IMR-90 (cell line): ENCODE results near the gene KNG1. TPM values are rescaled to one million over a fixed set of nuclear protein-coding genes. Genes with fewer than 3 reads are reported as not detected.

ENCODE experiments used
- ATAC-seq: fragments of 200-7000 bp; cut with Tn5 transposase; 2 replicates; pipeline ENCODE4 v1.9.1; 2020; ENCODE audit warnings: low read depth, mild to moderate bottlenecking, moderate library complexity
- BruUV-seq: library from RNA; stranded (reverse); fragments of 400-500 nt; replicated peaks from 2 replicates; lab custom pipeline; 2021; lab: Mats Ljungman, UMichigan
- CTCF ChIA-PET: fragments of 300-600 bp; formaldehyde crosslinking; extraction: SDS; loops from one replicate; lab custom pipeline; 2021; ENCODE audit warnings: antibody characterized with exemption; lab: Yijun Ruan, JAX
- POLR2A ChIA-PET: fragments of 300-600 bp; sonication (Branson Sonifier 250); formaldehyde crosslinking; loops from one replicate; lab custom pipeline; 2022; ENCODE audit warnings: antibody characterized with exemption; ENCODE audit not compliant: unreplicated experiment; lab: Charles Lee
- DNase-seq: peaks from one replicate; pipeline ENCODE4 v3.0.0; 2013
- H2AFZ ChIP-seq: replicated peaks from 2 replicates; pipeline ENCODE3; 2013; ENCODE audit warnings: low read length, mild to moderate bottlenecking; ENCODE audit not compliant: poor library complexity
- H2AK5ac ChIP-seq: 2 replicates; pipeline ENCODE4 v1.6.1; 2013; ENCODE audit warnings: low read depth, low read length, inconsistent platforms
- H2AK9ac ChIP-seq: replicated peaks from 2 replicates; pipeline ENCODE3; 2013; ENCODE audit warnings: mild to moderate bottlenecking, low read depth, low read length, moderate library complexity; ENCODE audit not compliant: poor library complexity
- H2BK120ac ChIP-seq: 2 replicates; pipeline ENCODE4 v1.6.1; 2013; ENCODE audit warnings: low read depth, low read length, inconsistent platforms
- H2BK15ac ChIP-seq: 3 replicates; pipeline ENCODE4 v1.6.1; 2013; ENCODE audit warnings: low read depth, low read length, inconsistent platforms
- H2BK20ac ChIP-seq: 2 replicates; pipeline ENCODE4 v1.6.1; 2013; ENCODE audit warnings: low read depth, mild to moderate bottlenecking, inconsistent platforms, low read length, moderate library complexity
- H2BK5ac ChIP-seq: 2 replicates; pipeline ENCODE4 v1.6.1; 2013; ENCODE audit warnings: mild to moderate bottlenecking, low read depth, low read length, inconsistent platforms; ENCODE audit not compliant: poor library complexity, severe bottlenecking
- H3K14ac ChIP-seq: replicated peaks from 2 replicates; pipeline ENCODE4 v1.6.1; 2013; ENCODE audit warnings: low read depth, low read length, inconsistent platforms
- H3K18ac ChIP-seq: 2 replicates; pipeline ENCODE4 v1.6.1; 2013; ENCODE audit warnings: low read depth, low read length, control low read depth
- H3K23ac ChIP-seq: 2 replicates; pipeline ENCODE4 v1.6.1; 2013; ENCODE audit warnings: low read depth, low read length, inconsistent platforms
- H3K27ac ChIP-seq: 2 replicates; pipeline ENCODE4 v1.5.1; 2013; ENCODE audit warnings: mild to moderate bottlenecking, control low read depth, low read length; ENCODE audit not compliant: insufficient read depth
- H3K27me3 ChIP-seq: 2 replicates; pipeline ENCODE4 v1.6.1; 2013; ENCODE audit warnings: low read length; ENCODE audit not compliant: control insufficient read depth, insufficient read depth
- H3K36me3 ChIP-seq: 2 replicates; pipeline ENCODE4 v1.6.1; 2013; ENCODE audit warnings: low read length, mixed read lengths; ENCODE audit not compliant: control insufficient read depth, insufficient read depth
- H3K4ac ChIP-seq: 2 replicates; pipeline ENCODE4 v1.6.1; 2013; ENCODE audit warnings: low read depth, low read length, inconsistent platforms
- H3K4me1 ChIP-seq: 2 replicates; pipeline ENCODE4 v1.6.1; 2013; ENCODE audit warnings: low read length, mixed read lengths; ENCODE audit not compliant: control insufficient read depth, insufficient read depth
- H3K4me2 ChIP-seq: 2 replicates; pipeline ENCODE4 v1.6.1; 2013; ENCODE audit warnings: low read depth, mild to moderate bottlenecking, control low read depth, low read length, moderate library complexity
- H3K4me3 ChIP-seq: 2 replicates; pipeline ENCODE4 v1.5.1; 2013; ENCODE audit warnings: low read depth, mild to moderate bottlenecking, control low read depth, low read length, moderate library complexity; ENCODE audit not compliant: insufficient read depth
- H3K56ac ChIP-seq: 2 replicates; pipeline ENCODE4 v1.6.1; 2013; ENCODE audit warnings: low read length, inconsistent platforms; ENCODE audit not compliant: insufficient read depth; ENCODE audit errors: extremely low read depth
- H3K79me1 ChIP-seq, 2 experiments: 2 replicates each; pipeline ENCODE4 v1.6.1; 2013; ENCODE audit warnings: low read length in 2 of 2, inconsistent platforms in 1 of 2, low read depth in 1 of 2
- H3K9ac ChIP-seq: 2 replicates; pipeline ENCODE4 v1.6.1; 2013; ENCODE audit warnings: low read depth, low read length, control low read depth
- H3K9me1 ChIP-seq: 2 replicates; pipeline ENCODE4 v1.6.1; 2013; ENCODE audit warnings: low read length, inconsistent platforms; ENCODE audit not compliant: insufficient read depth
- H3K9me3 ChIP-seq: 2 replicates; pipeline ENCODE4 v1.6.1; 2013; ENCODE audit warnings: low read length; ENCODE audit not compliant: control insufficient read depth, insufficient read depth
- H4K20me1 ChIP-seq: 2 replicates; pipeline ENCODE4 v1.6.1; 2013; ENCODE audit warnings: low read length, inconsistent platforms; ENCODE audit not compliant: insufficient read depth
- H4K5ac ChIP-seq: 2 replicates; pipeline ENCODE4 v1.6.1; 2013; ENCODE audit warnings: mild to moderate bottlenecking, low read depth, low read length, control low read depth
- H4K8ac ChIP-seq, 2 experiments: 2 replicates each; pipeline ENCODE4 v1.6.1; 2013; ENCODE audit warnings: low read depth in 2 of 2, low read length in 2 of 2, control low read depth in 1 of 2, inconsistent platforms in 1 of 2
- H4K91ac ChIP-seq: 2 replicates; pipeline ENCODE4 v1.6.1; 2013; ENCODE audit warnings: low read depth, low read length, inconsistent platforms; ENCODE audit not compliant: insufficient read depth
- BHLHE40 ChIP-seq: fragments of 150-350 bp; IDR thresholded peaks from 2 replicates; pipeline ENCODE4 v1.6.1; 2016; ENCODE audit warnings: mild to moderate bottlenecking, low read depth, low read length
- CEBPB ChIP-seq: IDR thresholded peaks from 2 replicates; pipeline ENCODE4 v1.6.1; 2012; ENCODE audit warnings: low read depth, low read length, improper control_type of control experiment
- CHD1 ChIP-seq: IDR thresholded peaks from 2 replicates; pipeline ENCODE4 v1.6.1; 2012; ENCODE audit warnings: low read depth, low read length, improper control_type of control experiment
- FOS ChIP-seq: fragments of 150-350 bp; IDR thresholded peaks from 2 replicates; pipeline ENCODE4 v1.6.1; 2016; ENCODE audit warnings: low read depth, low read length
- MAFK ChIP-seq: IDR thresholded peaks from 2 replicates; pipeline ENCODE4 v1.6.1; 2012; ENCODE audit warnings: low read depth, low read length, improper control_type of control experiment
- MAZ ChIP-seq: IDR thresholded peaks from 2 replicates; pipeline ENCODE4 v1.6.1; 2012; ENCODE audit warnings: low read depth, mild to moderate bottlenecking, low read length, improper control_type of control experiment, moderate library complexity, borderline replicate concordance
- MXI1 ChIP-seq: IDR thresholded peaks from 2 replicates; pipeline ENCODE4 v1.6.1; 2012; ENCODE audit warnings: low read depth, mild to moderate bottlenecking, low read length, moderate library complexity, borderline replicate concordance
- NFE2L2 ChIP-seq: fragments of 150-350 bp; IDR thresholded peaks from 2 replicates; pipeline ENCODE4 v1.6.1; 2016; ENCODE audit warnings: low read depth, mild to moderate bottlenecking, low read length
- POLR2A ChIP-seq: IDR thresholded peaks from 2 replicates; pipeline ENCODE4 v1.6.1; 2012; ENCODE audit warnings: mild to moderate bottlenecking, low read depth, low read length
- RAD21 ChIP-seq: IDR thresholded peaks from 2 replicates; pipeline ENCODE4 v1.6.1; 2012; ENCODE audit warnings: low read length, improper control_type of control experiment
- RCOR1 ChIP-seq: IDR thresholded peaks from 2 replicates; pipeline ENCODE4 v1.6.1; 2012; ENCODE audit warnings: mild to moderate bottlenecking, low read length, improper control_type of control experiment; ENCODE audit not compliant: insufficient replicate concordance
- RFX5 ChIP-seq: IDR thresholded peaks from 2 replicates; pipeline ENCODE4 v1.8.0; 2012; ENCODE audit warnings: low read depth, mild to moderate bottlenecking, low read length, moderate library complexity
- SMC3 ChIP-seq: fragments of 150-350 bp; IDR thresholded peaks from 2 replicates; pipeline ENCODE4 v1.6.1; 2016; ENCODE audit warnings: low read depth, mild to moderate bottlenecking, antibody characterized with exemption, low read length, moderate library complexity
- WGBS, 2 experiments: methylation state at CpG; one replicate each; pipeline versions ENCODE4 v1.1.5 to v1.1.7; 2013; ENCODE audit warnings: missing lambda C conversion rate in 2 of 2; ENCODE audit not compliant: insufficient read length in 1 of 2; ENCODE audit errors: extremely low coverage in 2 of 2; 5-methylcytosine and 5-hydroxymethylcytosine counted together
- dilution Hi-C: fragments of 300-500 bp; cut with HindIII; formaldehyde crosslinking; loops from one replicate; pipeline ENCODE4 v1.14.3; 2018; ENCODE audit warnings: low sequenced_read_pairs; ENCODE audit not compliant: unreplicated experiment
- in situ Hi-C: fragments of 300-500 bp; cut with MboI; formaldehyde crosslinking; loops from 3 replicates; pipeline ENCODE4 v1.14.3; 2019; ENCODE audit warnings: low sequenced_read_pairs, inconsistent platforms, mixed read lengths
- intact Hi-C: fragments of 100-400 bp; cut with micrococcal nuclease; formaldehyde crosslinking; loops from 2 replicates; pipeline ENCODE4 v1.10.0; 2022
- polyA plus RNA-seq, 3 experiments: library from polyadenylated mRNA; depleted of rRNA; stranded (reverse); fragments of >200 nt; gene quantifications; 2 replicates each; pipeline ENCODE4 v1.2.3, GENCODE V29; 2012; ENCODE audit warnings: low replicate concordance in 1 of 3
- total RNA-seq: library from RNA; depleted of rRNA; stranded (reverse); fragments of >200 nt; gene quantifications from 2 replicates; pipeline ENCODE4 v1.2.3, GENCODE V29; 2012
- TF ChIP-seq, protein P1 (sequence below): conservative IDR thresholded peaks from 2 replicates; pipeline ENCODE4 v1.5.1; 2012; ENCODE audit warnings: mild to moderate bottlenecking, low read depth, low read length, improper control_type of control experiment
- TF ChIP-seq, protein P2 (sequence below): fragments of 150-350 bp; IDR thresholded peaks from 2 replicates; pipeline ENCODE4 v1.6.1; 2016; ENCODE audit warnings: low read depth, mild to moderate bottlenecking, low read length, moderate library complexity, borderline replicate concordance
- TF ChIP-seq, protein P3 (sequence below): fragments of 150-350 bp; IDR thresholded peaks from 2 replicates; pipeline ENCODE4 v1.6.1; 2017; ENCODE audit warnings: mild to moderate bottlenecking, antibody characterized with exemption, low read length, low read depth

Gene KNG1
- total and polyA plus RNA-seq, 2 of the 4 experiments (the other 2 are of a cell fraction), result not detected

DNA sequence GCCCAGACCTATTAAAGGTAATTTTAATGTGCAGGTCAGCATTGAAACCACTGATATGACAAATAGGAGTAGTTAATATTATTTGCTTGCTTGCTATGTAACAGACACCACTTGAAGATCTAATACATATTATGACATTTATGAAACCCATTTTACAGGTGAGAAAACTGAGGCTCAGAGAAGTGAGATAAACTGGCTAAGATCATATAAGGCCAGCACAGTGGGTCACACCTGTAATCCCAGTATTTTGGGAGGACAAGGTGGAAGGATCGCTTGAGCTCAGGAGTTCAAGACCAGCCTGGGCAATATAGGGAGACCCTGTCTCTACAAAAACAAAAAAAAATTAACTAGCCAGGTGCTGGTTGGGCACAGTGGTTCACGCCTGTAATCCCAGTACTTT is 33.2 kb downstream of the KNG1 start:
- no peak overlapping the region for H3K4me3 ChIP-seq
- dilution Hi-C loops (no loop called here), intact Hi-C loops (no loop called here), in situ Hi-C loops (no loop called here)
- H3K27ac ChIP-seq, result no peak overlapping the region
- no peak overlapping the region for H3K9ac ChIP-seq
- H4K91ac ChIP-seq, result no peak overlapping the region
- H3K27me3 ChIP-seq, result no peaks in the 10 kb centered on the region
- no peaks in the 10 kb centered on the region for H3K4me1 ChIP-seq
- no peaks in the 10 kb centered on the region for H3K36me3 ChIP-seq
- no peaks in the 10 kb centered on the region for H3K9me1 ChIP-seq
- no peak overlapping the region for H3K23ac ChIP-seq
- no peaks in the 10 kb centered on the region for H4K20me1 ChIP-seq
- no peak overlapping the region for H3K56ac ChIP-seq
- H3K79me1 ChIP-seq, result no peaks in the 10 kb centered on the region
- ChIA-PET POLR2A (no interaction called here), CTCF (no interaction called here)
- TF ChIP-seq RCOR1 (no peak), NFE2L2 (no peak), CEBPB (no peak), MAFK (no peak), RFX5 (no peak), RAD21 (no peak), POLR2A (no peak), SMC3 (no peak), FOS (no peak), MXI1 (no peak), BHLHE40 (no peak), MAZ (no peak), CHD1 (no peak)
- TF ChIP-seq, protein P1, sequence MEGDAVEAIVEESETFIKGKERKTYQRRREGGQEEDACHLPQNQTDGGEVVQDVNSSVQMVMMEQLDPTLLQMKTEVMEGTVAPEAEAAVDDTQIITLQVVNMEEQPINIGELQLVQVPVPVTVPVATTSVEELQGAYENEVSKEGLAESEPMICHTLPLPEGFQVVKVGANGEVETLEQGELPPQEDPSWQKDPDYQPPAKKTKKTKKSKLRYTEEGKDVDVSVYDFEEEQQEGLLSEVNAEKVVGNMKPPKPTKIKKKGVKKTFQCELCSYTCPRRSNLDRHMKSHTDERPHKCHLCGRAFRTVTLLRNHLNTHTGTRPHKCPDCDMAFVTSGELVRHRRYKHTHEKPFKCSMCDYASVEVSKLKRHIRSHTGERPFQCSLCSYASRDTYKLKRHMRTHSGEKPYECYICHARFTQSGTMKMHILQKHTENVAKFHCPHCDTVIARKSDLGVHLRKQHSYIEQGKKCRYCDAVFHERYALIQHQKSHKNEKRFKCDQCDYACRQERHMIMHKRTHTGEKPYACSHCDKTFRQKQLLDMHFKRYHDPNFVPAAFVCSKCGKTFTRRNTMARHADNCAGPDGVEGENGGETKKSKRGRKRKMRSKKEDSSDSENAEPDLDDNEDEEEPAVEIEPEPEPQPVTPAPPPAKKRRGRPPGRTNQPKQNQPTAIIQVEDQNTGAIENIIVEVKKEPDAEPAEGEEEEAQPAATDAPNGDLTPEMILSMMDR, result no peak
- TF ChIP-seq, protein P2, sequence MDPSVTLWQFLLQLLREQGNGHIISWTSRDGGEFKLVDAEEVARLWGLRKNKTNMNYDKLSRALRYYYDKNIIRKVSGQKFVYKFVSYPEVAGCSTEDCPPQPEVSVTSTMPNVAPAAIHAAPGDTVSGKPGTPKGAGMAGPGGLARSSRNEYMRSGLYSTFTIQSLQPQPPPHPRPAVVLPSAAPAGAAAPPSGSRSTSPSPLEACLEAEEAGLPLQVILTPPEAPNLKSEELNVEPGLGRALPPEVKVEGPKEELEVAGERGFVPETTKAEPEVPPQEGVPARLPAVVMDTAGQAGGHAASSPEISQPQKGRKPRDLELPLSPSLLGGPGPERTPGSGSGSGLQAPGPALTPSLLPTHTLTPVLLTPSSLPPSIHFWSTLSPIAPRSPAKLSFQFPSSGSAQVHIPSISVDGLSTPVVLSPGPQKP, result no peak
- TF ChIP-seq, protein P3, sequence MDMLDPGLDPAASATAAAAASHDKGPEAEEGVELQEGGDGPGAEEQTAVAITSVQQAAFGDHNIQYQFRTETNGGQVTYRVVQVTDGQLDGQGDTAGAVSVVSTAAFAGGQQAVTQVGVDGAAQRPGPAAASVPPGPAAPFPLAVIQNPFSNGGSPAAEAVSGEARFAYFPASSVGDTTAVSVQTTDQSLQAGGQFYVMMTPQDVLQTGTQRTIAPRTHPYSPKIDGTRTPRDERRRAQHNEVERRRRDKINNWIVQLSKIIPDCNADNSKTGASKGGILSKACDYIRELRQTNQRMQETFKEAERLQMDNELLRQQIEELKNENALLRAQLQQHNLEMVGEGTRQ, result no peak
- no peak overlapping the region for H2BK120ac ChIP-seq
- H4K8ac ChIP-seq, result no peak overlapping the region
- H2BK5ac ChIP-seq, result no peak overlapping the region
- no TSS peak for BruUV-seq
- H3K4ac ChIP-seq, result no peak overlapping the region
- H3K4me2 ChIP-seq, result no peak overlapping the region
- WGBS, 2 experiments, result no CpG with 5 or more reads among the region's 2 CpGs
- H2AK9ac ChIP-seq, result no peak overlapping the region
- H2BK20ac ChIP-seq, result no peak overlapping the region
- DNase-seq, result no peak
- ATAC-seq, result no peak
- H3K14ac ChIP-seq, result no peak overlapping the region
- no peak overlapping the region for H4K5ac ChIP-seq
- no peaks in the 10 kb centered on the region for H3K9me3 ChIP-seq
- no peak overlapping the region for H2AFZ ChIP-seq
- H2AK5ac ChIP-seq, result no peak overlapping the region
- H3K18ac ChIP-seq, result no peak overlapping the region
- no peak overlapping the region for H2BK15ac ChIP-seq
